SKM-1 treated with dmso at 0.1 percent for 144 hours (cell line): Measurements from ENCODE around the gene TPX2.

Experiments used
- DNase-seq: peaks from one replicate; lab custom pipeline; 2025; ENCODE audit not compliant: unreplicated experiment; lab: John Stamatoyannopoulos, UW

The TPX2 gene

GRCh38 chr20:31830406-31830981 is 91.4 kb downstream of the TPX2 start:
- no peak for DNase-seq

GRCh38 chr20:31831211-31831610 is 92.1 kb downstream of the TPX2 start:
- DNase-seq: no peak

GRCh38 chr20:31831771-31832306 is 92.7 kb downstream of the TPX2 start:
- no peak for DNase-seq

- DNase-seq: peak; percentile 38
These were observed 94.2 kb downstream of the TPX2 start for GRCh38 chr20:31833130-31833930.

GRCh38 chr20:31833931-31834521 is 94.9 kb downstream of the TPX2 start:
- DNase-seq: no peak

- no peak for DNase-seq
These were observed 96.5 kb downstream of the TPX2 start for GRCh38 chr20:31835554-31835953.

- DNase-seq: peak; percentile 55
These were observed 97.1 kb downstream of the TPX2 start for GRCh38 chr20:31835977-31836852.

GRCh38 chr20:31836853-31837608 is 97.9 kb downstream of the TPX2 start:
- no peak for DNase-seq

GRCh38 chr20:31837896-31838397 is 98.9 kb downstream of the TPX2 start:
- DNase-seq: no peak

GRCh38 chr20:31838646-31839292 is 99.7 kb downstream of the TPX2 start:
- no peak for DNase-seq

GRCh38 chr20:31839782-31840487 is 100.8 kb downstream of the TPX2 start:
- DNase-seq: no peak

GRCh38 chr20:31840906-31841816 is 102.1 kb downstream of the TPX2 start:
- DNase-seq: no peak

GRCh38 chr20:31841928-31842327 is 102.8 kb downstream of the TPX2 start:
- no peak for DNase-seq

GRCh38 chr20:31842471-31843157 is 103.5 kb downstream of the TPX2 start:
- DNase-seq: no peak

GRCh38 chr20:31843288-31843687 is 104.2 kb downstream of the TPX2 start:
- no peak for DNase-seq

GRCh38 chr20:31843881-31844280 is 104.8 kb downstream of the TPX2 start:
- no peak for DNase-seq

- no peak for DNase-seq
These were observed 105.7 kb downstream of the TPX2 start for GRCh38 chr20:31844737-31845299.
